Endodermal cell (in vitro differentiated cells): ENCODE measurements around the gene PYURF. TPM values are rescaled to one million over a fixed set of nuclear protein-coding genes. Genes with fewer than 3 reads are reported as not detected.

Experiments used
- DNase-seq: peaks from one replicate; pipeline ENCODE4 v3.0.0-alpha.2; 2017
- H3K27ac ChIP-seq: 2 replicates; pipeline ENCODE4 v1.5.1; 2013; ENCODE audit warnings: mild to moderate bottlenecking, low read depth, low read length, moderate library complexity
- H3K27me3 ChIP-seq: 2 replicates; pipeline ENCODE4 v1.6.1; 2013; ENCODE audit warnings: mild to moderate bottlenecking, low read length, moderate library complexity; ENCODE audit not compliant: insufficient read depth, control insufficient read depth, poor library complexity, severe bottlenecking
- H3K36me3 ChIP-seq: 2 replicates; pipeline ENCODE4 v1.7.0; 2013; ENCODE audit warnings: mild to moderate bottlenecking, low read length, moderate library complexity; ENCODE audit not compliant: control insufficient read depth, insufficient read depth
- H3K4me1 ChIP-seq: one replicate; pipeline ENCODE4 v1.7.0; 2013; ENCODE audit warnings: low read length; ENCODE audit not compliant: control insufficient read depth, insufficient read depth
- H3K4me3 ChIP-seq: 2 replicates; pipeline ENCODE4 v1.5.1; 2013; ENCODE audit warnings: mild to moderate bottlenecking, low read length, moderate library complexity
- H3K9ac ChIP-seq: 2 replicates; pipeline ENCODE4 v1.6.1; 2013; ENCODE audit warnings: mild to moderate bottlenecking, low read length, moderate library complexity; ENCODE audit not compliant: poor library complexity, severe bottlenecking; ENCODE audit errors: extremely low read depth
- H3K9me3 ChIP-seq: 2 replicates; pipeline ENCODE4 v1.6.1; 2013; ENCODE audit warnings: mild to moderate bottlenecking, low read length, moderate library complexity; ENCODE audit not compliant: control insufficient read depth
- H3K27ac Mint-ChIP-seq: 2 replicates; pipeline ENCODE4 v1.8.0; 2020; ENCODE audit warnings: mixed read lengths
- H3K27me3 Mint-ChIP-seq: 2 replicates; pipeline ENCODE4 v1.8.0; 2021; ENCODE audit warnings: mild to moderate bottlenecking, mixed read lengths; ENCODE audit not compliant: insufficient read depth
- H3K36me3 Mint-ChIP-seq: 2 replicates; pipeline ENCODE4 v1.8.0; 2020; ENCODE audit warnings: low read depth, mixed read lengths
- H3K4me1 Mint-ChIP-seq: 2 replicates; pipeline ENCODE4 v1.8.0; 2020; ENCODE audit warnings: mixed read lengths
- H3K4me3 Mint-ChIP-seq: 2 replicates; pipeline ENCODE4 v1.8.0; 2020; ENCODE audit warnings: mild to moderate bottlenecking, moderate library complexity, mixed read lengths
- H3K9me3 Mint-ChIP-seq: 2 replicates; pipeline ENCODE4 v1.8.0; 2020; ENCODE audit warnings: mild to moderate bottlenecking, mixed read lengths
- CTCF ChIP-seq: fragments of 200-600 bp; sonication (generic); conservative IDR thresholded peaks from 2 replicates; pipeline ENCODE4 v1.5.0; 2021; ENCODE audit warnings: antibody characterized with exemption, mild to moderate bottlenecking
- WGBS, 2 experiments: methylation state at CpG; one replicate each; pipeline versions ENCODE4 v1.1.5 to v1.1.7; 2013; ENCODE audit warnings: missing lambda C conversion rate in 2 of 2, mixed read lengths in 1 of 2; ENCODE audit not compliant: insufficient coverage in 1 of 2, insufficient read length in 1 of 2; 5-methylcytosine and 5-hydroxymethylcytosine counted together
- total RNA-seq, 2 donors: library from RNA; stranded (reverse); fragmentation: NEBNext Ultra II Directional in 1 of 2; extraction: Animal tissue kit (Norgen Biotek cat#: 25700) in 1 of 2; gene quantifications; 2 replicates in 1 of 2; 3 replicates in 1 of 2; pipeline ENCODE4 v1.2.1, GENCODE V29; 2021

PYURF gene
- total RNA-seq, 2 donors from 2014 or later: 47.8 to 58.3 TPM

DNA sequence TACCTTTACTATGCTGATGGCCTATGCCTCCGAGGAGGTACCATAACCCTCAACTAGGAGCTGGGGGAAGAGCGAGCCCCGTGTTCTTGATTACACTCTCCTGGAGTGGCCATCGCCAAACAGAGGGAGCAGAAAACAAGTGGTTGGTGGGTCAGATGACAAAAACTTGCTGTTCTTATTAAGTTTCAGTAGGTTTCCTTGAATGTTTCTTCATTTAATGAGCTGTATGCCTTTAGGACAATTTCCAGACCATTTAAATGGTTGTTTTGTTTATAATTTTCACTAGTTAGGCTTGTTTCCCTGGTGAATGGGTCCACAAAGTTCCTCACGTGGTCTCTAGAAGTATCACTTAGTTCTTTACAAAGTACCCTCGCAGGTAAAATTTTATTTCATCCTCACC, 4.7 kb downstream of the PYURF start:
- Histone ChIP-seq H3K4me1 (no peaks in the 10 kb centered on the region), H3K27me3 (no peaks in the 10 kb centered on the region), H3K4me3 (no peak overlapping the region), H3K27ac (no peak overlapping the region), H3K9me3 (no peaks in the 10 kb centered on the region), H3K9ac (no peak overlapping the region), H3K36me3 (peaks cover 21% of the 10 kb centered on the region)
- Mint-ChIP-seq H3K9me3 (no peaks in the 10 kb centered on the region), H3K4me1 (peaks cover 8% of the 10 kb centered on the region), H3K27me3 (no peaks in the 10 kb centered on the region), H3K36me3 (peaks cover 15% of the 10 kb centered on the region), H3K4me3 (no peak overlapping the region), H3K27ac (no peak overlapping the region)
- no peak for DNase-seq
- TF ChIP-seq CTCF: no peak
- WGBS, 2 experiments: 91 to 93% methylated on average over 5 to 6 of the region's 6 CpGs

GRCh38 chr4:88517825-88518224, 5.8 kb downstream of the PYURF start:
- no peaks in the 10 kb centered on the region for H3K4me1 ChIP-seq
- no peak overlapping the region for H3K4me3 ChIP-seq
- no peak for DNase-seq
- no peak overlapping the region for H3K9ac ChIP-seq
- H3K9me3 ChIP-seq: no peaks in the 10 kb centered on the region
- TF ChIP-seq CTCF: no peak
- no peaks in the 10 kb centered on the region for H3K27me3 ChIP-seq
- H3K4me1 Mint-ChIP-seq: peaks cover 8% of the 10 kb centered on the region
- no peak overlapping the region for H3K27ac Mint-ChIP-seq
- peaks cover 15% of the 10 kb centered on the region for H3K36me3 Mint-ChIP-seq
- H3K27ac ChIP-seq: no peak overlapping the region
- WGBS, 2 experiments: 90 to 94% methylated on average over 3 of the region's 3 CpGs
- peaks cover 21% of the 10 kb centered on the region for H3K36me3 ChIP-seq
- H3K9me3 Mint-ChIP-seq: no peaks in the 10 kb centered on the region
- H3K27me3 Mint-ChIP-seq: no peaks in the 10 kb centered on the region
- no peak overlapping the region for H3K4me3 Mint-ChIP-seq

DNA sequence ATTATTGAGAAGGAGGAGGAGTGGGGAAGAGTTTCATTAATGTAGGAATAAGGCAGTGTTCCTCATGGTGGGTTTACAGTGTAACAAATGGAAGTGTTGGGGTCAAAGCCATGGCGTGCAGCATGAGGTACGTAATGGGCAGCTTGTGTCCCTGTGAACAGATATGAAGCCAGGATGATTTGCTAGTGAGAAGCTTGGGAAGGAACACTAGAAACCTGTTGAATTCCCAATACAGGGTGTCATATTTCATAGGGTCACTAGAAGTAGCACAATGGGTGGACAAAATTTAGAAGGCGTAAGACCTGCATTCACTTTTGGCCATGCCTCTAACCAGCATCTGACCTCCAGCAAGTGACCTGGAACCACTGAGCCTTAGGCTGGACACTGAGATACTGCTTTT, 6.8 kb downstream of the PYURF start:
- Mint-ChIP-seq H3K9me3 (no peaks in the 10 kb centered on the region), H3K27ac (no peak overlapping the region), H3K4me3 (no peak overlapping the region), H3K36me3 (peaks cover 15% of the 10 kb centered on the region), H3K4me1 (no peaks in the 10 kb centered on the region), H3K27me3 (no peaks in the 10 kb centered on the region)
- Histone ChIP-seq H3K4me3 (no peak overlapping the region), H3K27me3 (no peaks in the 10 kb centered on the region), H3K4me1 (no peaks in the 10 kb centered on the region), H3K9ac (no peak overlapping the region), H3K9me3 (no peaks in the 10 kb centered on the region), H3K36me3 (peaks cover 19% of the 10 kb centered on the region), H3K27ac (no peak overlapping the region)
- 89 to 100% methylated on average over 3 of the region's 3 CpGs for WGBS, 2 experiments
- no peak for DNase-seq
- TF ChIP-seq CTCF: no peak
